ENCODE data around the gene LRRC59. TPM values are rescaled to one million over a fixed set of nuclear protein-coding genes. Genes with fewer than 3 reads are reported as not detected.

LRRC59 gene
- total RNA-seq, 1 donor from 2014 or later: 185 TPM

GRCh38 chr17:50386510-50386909, 10.8 kb downstream of the LRRC59 start:
- TF ChIP-seq CTCF (IDR thresholded peaks at IDR 0.05; ENCODE audit: insufficient read depth, low read depth, low read length) (no peak), EZH2 (IDR thresholded peaks at IDR 0.05; ENCODE audit: insufficient read depth, low read length) (no peak)
- no peaks in the 10 kb centered on the region for H3K9me3 ChIP-seq (ENCODE audit: insufficient read depth, low read depth, low read length)
- H3K27me3 ChIP-seq (ENCODE audit: insufficient read depth, low read length): no peaks in the 10 kb centered on the region
- DNase-seq (ENCODE audit: low read depth) (no peak), FAIRE-seq (no peak)
- peaks cover 97% of the 10 kb centered on the region for H4K20me1 ChIP-seq (ENCODE audit: insufficient read depth, low read length)
- H3K27ac ChIP-seq (ENCODE audit: low read depth, low read length): no peak overlapping the region
- Mint-ChIP-seq H3K27me3 (ENCODE audit: low read depth, unreplicated experiment) (no peaks in the 10 kb centered on the region), H3K9me3 (ENCODE audit: unreplicated experiment) (no peaks in the 10 kb centered on the region), H3K27ac (ENCODE audit: unreplicated experiment) (no peak overlapping the region), H3K4me3 (ENCODE audit: unreplicated experiment) (no peak overlapping the region), H3K4me1 (ENCODE audit: low read depth, unreplicated experiment) (no peaks in the 10 kb centered on the region), H3K36me3 (ENCODE audit: low read depth, unreplicated experiment) (peaks cover 29% of the 10 kb centered on the region)
- peaks cover 51% of the 10 kb centered on the region for H3K79me2 ChIP-seq (ENCODE audit: insufficient read depth, low read length)
- peaks cover 2% of the 10 kb centered on the region for H3K4me1 ChIP-seq (ENCODE audit: insufficient read depth, low read length)
- H3K4me3 ChIP-seq (ENCODE audit: insufficient read depth, low read depth, low read length): no peak overlapping the region
- peaks cover 89% of the 10 kb centered on the region for H3K36me3 ChIP-seq (ENCODE audit: insufficient read depth, low read length)
- no peak overlapping the region for H2AFZ ChIP-seq (ENCODE audit: low read depth, low read length)
- H3K4me2 ChIP-seq (ENCODE audit: low read length): no peak overlapping the region
- no peak overlapping the region for H3K9ac ChIP-seq (ENCODE audit: low read length)

DNA sequence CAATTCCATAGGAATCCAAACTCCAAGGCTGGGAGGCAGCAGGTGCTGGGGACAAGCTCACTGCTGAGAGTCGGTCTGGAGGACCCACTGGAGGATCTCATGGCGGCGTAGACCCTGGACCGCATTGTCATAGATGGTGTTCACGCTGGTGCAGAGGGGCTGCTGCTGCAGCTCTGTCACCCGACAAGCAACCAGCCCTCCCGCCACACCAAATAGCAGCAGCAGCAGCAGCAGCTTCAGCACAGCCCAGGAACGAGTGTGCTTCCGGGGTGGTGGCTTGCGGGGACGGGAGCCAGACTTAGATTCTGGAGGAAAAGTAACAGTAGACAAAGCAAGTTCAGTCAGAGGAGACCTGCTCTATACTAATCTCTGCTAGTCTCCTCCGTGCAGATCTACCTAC, 14.4 kb downstream of the LRRC59 start:
- no peak overlapping the region for H3K4me3 ChIP-seq (ENCODE audit: insufficient read depth, low read depth, low read length)
- Mint-ChIP-seq H3K27ac (ENCODE audit: unreplicated experiment) (peak overlapping the region; percentile 14), H3K4me3 (ENCODE audit: unreplicated experiment) (no peak overlapping the region), H3K9me3 (ENCODE audit: unreplicated experiment) (no peaks in the 10 kb centered on the region), H3K27me3 (ENCODE audit: low read depth, unreplicated experiment) (no peaks in the 10 kb centered on the region), H3K36me3 (ENCODE audit: low read depth, unreplicated experiment) (peaks cover 19% of the 10 kb centered on the region), H3K4me1 (ENCODE audit: low read depth, unreplicated experiment) (peaks cover 4% of the 10 kb centered on the region)
- no peak for DNase-seq (ENCODE audit: low read depth)
- no peaks in the 10 kb centered on the region for H3K9me3 ChIP-seq (ENCODE audit: insufficient read depth, low read depth, low read length)
- no peak overlapping the region for H3K4me2 ChIP-seq (ENCODE audit: low read length)
- FAIRE-seq: no peak
- peaks cover 5% of the 10 kb centered on the region for H3K4me1 ChIP-seq (ENCODE audit: insufficient read depth, low read length)
- H3K27me3 ChIP-seq (ENCODE audit: insufficient read depth, low read length): no peaks in the 10 kb centered on the region
- no peak for TF ChIP-seq CTCF (IDR thresholded peaks at IDR 0.05; ENCODE audit: insufficient read depth, low read depth, low read length)
- no peak for TF ChIP-seq EZH2 (IDR thresholded peaks at IDR 0.05; ENCODE audit: insufficient read depth, low read length)
- no peak overlapping the region for H3K27ac ChIP-seq (ENCODE audit: low read depth, low read length)
- no peak overlapping the region for H3K9ac ChIP-seq (ENCODE audit: low read length)
- H4K20me1 ChIP-seq (ENCODE audit: insufficient read depth, low read length): peaks cover 85% of the 10 kb centered on the region
- H2AFZ ChIP-seq (ENCODE audit: low read depth, low read length): no peak overlapping the region
- peaks cover 19% of the 10 kb centered on the region for H3K79me2 ChIP-seq (ENCODE audit: insufficient read depth, low read length)
- peaks cover 76% of the 10 kb centered on the region for H3K36me3 ChIP-seq (ENCODE audit: insufficient read depth, low read length)

DNA sequence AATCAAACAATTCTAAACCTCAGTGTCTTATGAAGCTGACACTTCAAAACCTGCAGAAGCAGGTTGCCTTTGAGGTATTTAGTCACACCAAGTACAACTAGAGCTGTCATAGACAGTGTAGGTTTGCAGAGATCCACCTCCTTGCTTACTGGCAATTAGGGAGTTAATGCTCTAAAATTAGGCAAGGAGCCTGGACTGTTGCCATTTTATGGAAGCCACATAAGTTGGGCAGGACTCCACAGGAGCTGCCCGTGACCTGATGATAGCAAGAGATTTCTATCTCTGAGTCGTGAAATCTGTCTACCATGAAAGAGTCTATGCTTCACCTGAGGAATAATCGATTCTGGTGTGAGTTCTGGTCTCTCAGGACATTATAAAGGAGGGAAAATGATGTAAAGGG, 15.4 kb downstream of the LRRC59 start:
- no peak overlapping the region for H3K27ac Mint-ChIP-seq (ENCODE audit: unreplicated experiment)
- FAIRE-seq (no peak), DNase-seq (ENCODE audit: low read depth) (no peak)
- no peak overlapping the region for H3K4me3 Mint-ChIP-seq (ENCODE audit: unreplicated experiment)
- peaks cover 13% of the 10 kb centered on the region for H3K36me3 Mint-ChIP-seq (ENCODE audit: low read depth, unreplicated experiment)
- TF ChIP-seq CTCF (IDR thresholded peaks at IDR 0.05; ENCODE audit: insufficient read depth, low read depth, low read length) (no peak), EZH2 (IDR thresholded peaks at IDR 0.05; ENCODE audit: insufficient read depth, low read length) (no peak)
- Histone ChIP-seq H3K4me1 (ENCODE audit: insufficient read depth, low read length) (peaks cover 5% of the 10 kb centered on the region), H3K9ac (ENCODE audit: low read length) (no peak overlapping the region), H3K4me3 (ENCODE audit: insufficient read depth, low read depth, low read length) (no peak overlapping the region), H3K27me3 (ENCODE audit: insufficient read depth, low read length) (no peaks in the 10 kb centered on the region), H3K9me3 (ENCODE audit: insufficient read depth, low read depth, low read length) (no peaks in the 10 kb centered on the region), H3K4me2 (ENCODE audit: low read length) (no peak overlapping the region), H2AFZ (ENCODE audit: low read depth, low read length) (no peak overlapping the region), H3K79me2 (ENCODE audit: insufficient read depth, low read length) (peaks cover 10% of the 10 kb centered on the region), H3K27ac (ENCODE audit: low read depth, low read length) (no peak overlapping the region), H4K20me1 (ENCODE audit: insufficient read depth, low read length) (peaks cover 74% of the 10 kb centered on the region), H3K36me3 (ENCODE audit: insufficient read depth, low read length) (peaks cover 66% of the 10 kb centered on the region)
- no peaks in the 10 kb centered on the region for H3K27me3 Mint-ChIP-seq (ENCODE audit: low read depth, unreplicated experiment)
- H3K4me1 Mint-ChIP-seq (ENCODE audit: low read depth, unreplicated experiment): peaks cover 4% of the 10 kb centered on the region
- no peaks in the 10 kb centered on the region for H3K9me3 Mint-ChIP-seq (ENCODE audit: unreplicated experiment)
